Measurements from ENCODE around the gene WWOX.
"Not testable (repeated sequence)": the region's sequence is repeated elsewhere in the genome, so short reads cannot be mapped to it uniquely, and the experiment has no call there.

Gene WWOX

GRCh38 chr16:78689536-78689935, 590.1 kb downstream of the WWOX start:
- Histone ChIP-seq H3K27ac (no peak overlapping the region), H3K4me3 (no peak overlapping the region)
- TF ChIP-seq, protein P1, sequence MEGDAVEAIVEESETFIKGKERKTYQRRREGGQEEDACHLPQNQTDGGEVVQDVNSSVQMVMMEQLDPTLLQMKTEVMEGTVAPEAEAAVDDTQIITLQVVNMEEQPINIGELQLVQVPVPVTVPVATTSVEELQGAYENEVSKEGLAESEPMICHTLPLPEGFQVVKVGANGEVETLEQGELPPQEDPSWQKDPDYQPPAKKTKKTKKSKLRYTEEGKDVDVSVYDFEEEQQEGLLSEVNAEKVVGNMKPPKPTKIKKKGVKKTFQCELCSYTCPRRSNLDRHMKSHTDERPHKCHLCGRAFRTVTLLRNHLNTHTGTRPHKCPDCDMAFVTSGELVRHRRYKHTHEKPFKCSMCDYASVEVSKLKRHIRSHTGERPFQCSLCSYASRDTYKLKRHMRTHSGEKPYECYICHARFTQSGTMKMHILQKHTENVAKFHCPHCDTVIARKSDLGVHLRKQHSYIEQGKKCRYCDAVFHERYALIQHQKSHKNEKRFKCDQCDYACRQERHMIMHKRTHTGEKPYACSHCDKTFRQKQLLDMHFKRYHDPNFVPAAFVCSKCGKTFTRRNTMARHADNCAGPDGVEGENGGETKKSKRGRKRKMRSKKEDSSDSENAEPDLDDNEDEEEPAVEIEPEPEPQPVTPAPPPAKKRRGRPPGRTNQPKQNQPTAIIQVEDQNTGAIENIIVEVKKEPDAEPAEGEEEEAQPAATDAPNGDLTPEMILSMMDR (IDR thresholded peaks at IDR 0.05), result no peak
- DNase-seq (ENCODE audit: low spot score), result no peak

DNA sequence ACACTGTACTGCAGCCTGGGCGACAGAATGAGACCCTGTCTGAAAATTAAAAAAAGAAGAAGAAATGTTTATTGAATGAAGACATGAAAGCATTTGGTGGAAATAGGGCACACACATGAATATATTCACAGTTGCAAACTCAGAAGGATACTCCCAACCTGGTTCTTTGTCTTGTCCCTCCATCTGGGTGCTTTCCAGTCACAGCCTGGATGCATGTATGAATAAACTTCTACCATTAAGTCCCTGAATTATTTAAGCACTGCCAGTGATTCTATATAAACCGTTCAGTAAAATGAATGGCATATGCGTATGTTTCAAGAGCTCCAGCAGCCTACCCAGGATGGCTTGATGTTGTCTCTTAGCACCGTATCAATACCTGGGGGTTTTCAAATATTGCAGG, 591.1 kb downstream of the WWOX start:
- TF ChIP-seq, protein P1 (IDR thresholded peaks at IDR 0.05), result no peak
- no peak for DNase-seq (ENCODE audit: low spot score)
- H3K4me3 ChIP-seq, result no peak overlapping the region
- no peak overlapping the region for H3K27ac ChIP-seq

GRCh38 chr16:78691746-78692145, 592.3 kb downstream of the WWOX start:
- DNase-seq (ENCODE audit: low spot score); H3K27ac ChIP-seq; H3K4me3 ChIP-seq: not testable (repeated sequence)

DNA sequence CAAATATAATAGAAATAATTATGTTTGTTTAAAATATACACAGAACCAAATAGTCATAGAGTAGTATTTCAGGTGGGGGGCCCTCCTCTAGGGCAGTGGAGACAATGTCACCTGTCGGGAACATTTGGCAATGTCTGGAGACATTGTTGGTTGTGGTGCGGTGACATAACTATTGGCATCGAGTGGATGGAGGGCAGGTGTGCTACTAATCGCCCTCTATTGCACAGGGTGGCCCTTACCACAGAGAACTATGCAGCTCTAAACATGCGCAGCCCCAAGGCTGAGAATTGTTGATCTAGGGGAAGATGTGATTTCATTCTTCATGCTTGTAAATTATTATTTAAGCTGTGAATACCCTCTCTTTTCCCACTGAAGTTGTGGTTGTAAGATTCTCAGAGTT, 594.0 kb downstream of the WWOX start:
- no peak overlapping the region for H3K4me3 ChIP-seq

GRCh38 chr16:78694414-78694813, 595.0 kb downstream of the WWOX start:
- Histone ChIP-seq H3K27ac (no peak overlapping the region), H3K4me3 (no peak overlapping the region)
- no peak for DNase-seq (ENCODE audit: low spot score)
- TF ChIP-seq, protein P1 (IDR thresholded peaks at IDR 0.05), result no peak

More for the DNA sequence above, 594.0 kb downstream of the WWOX start:
- TF ChIP-seq, protein P1 (IDR thresholded peaks at IDR 0.05), result no peak
- H3K27ac ChIP-seq, result no peak overlapping the region
- no peak for DNase-seq (ENCODE audit: low spot score)

DNA sequence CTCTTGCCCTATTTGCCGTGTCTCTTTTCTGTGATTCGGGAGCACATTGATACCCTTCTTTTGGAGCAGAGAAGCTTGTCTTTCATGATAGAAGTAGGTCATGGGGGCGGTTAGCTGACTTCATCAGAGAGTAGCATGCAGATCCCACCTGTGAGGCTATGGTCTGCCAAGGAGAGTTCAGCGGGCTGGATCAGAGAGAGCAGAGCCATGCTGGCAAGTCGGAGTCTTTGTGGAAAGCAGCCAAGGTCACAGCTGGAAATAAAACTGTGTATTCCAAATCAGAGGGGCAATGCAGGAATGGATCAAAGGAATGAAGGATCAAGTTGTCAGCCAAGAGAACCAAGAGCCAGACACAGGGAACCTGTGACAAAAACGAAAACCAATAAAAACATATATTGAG, 595.9 kb downstream of the WWOX start:
- Histone ChIP-seq H3K4me3 (no peak overlapping the region), H3K27ac (no peak overlapping the region)
- TF ChIP-seq, protein P1 (IDR thresholded peaks at IDR 0.05), result no peak
- no peak for DNase-seq (ENCODE audit: low spot score)

DNA sequence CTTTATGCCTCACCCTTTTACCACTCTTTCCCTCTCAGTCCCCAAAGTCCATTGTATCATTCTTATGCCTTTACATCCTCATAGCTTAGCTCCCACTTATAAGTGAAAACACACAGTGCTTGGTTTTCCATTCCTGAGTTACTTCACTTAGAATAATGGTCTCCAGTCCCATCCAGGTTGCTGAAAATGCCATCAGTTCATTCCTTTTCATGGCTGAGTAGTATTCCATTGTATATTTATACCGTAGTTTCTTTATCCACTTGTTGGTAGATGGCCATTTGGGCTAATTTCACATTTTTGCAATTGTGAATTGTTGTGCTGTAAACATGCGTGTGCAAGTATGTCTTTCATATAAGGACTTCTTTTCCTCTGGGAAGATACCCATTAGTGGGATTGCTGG, 597.3 kb downstream of the WWOX start:
- no peak for DNase-seq (ENCODE audit: low spot score)
- no peak overlapping the region for H3K27ac ChIP-seq
- TF ChIP-seq, protein P1 (IDR thresholded peaks at IDR 0.05), result no peak
- H3K4me3 ChIP-seq, result no peak overlapping the region

DNA sequence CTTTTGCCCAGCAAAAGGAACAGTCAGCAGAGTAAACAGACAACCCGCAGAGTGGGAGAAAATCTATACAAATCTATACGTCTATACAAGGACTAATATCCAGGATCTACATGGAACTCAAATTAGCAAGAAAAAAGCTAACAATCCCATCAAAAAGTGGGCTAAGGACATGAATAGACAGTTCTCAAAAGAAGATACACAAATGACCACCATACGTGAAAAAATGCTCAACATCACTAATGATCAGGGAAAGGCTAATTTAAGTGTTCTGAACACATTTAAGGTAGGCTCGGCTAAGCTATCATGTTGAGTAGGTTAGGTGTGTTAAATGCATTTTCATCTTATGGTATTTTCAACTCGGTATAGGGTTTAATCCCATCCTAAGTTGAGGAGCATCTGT, 598.0 kb downstream of the WWOX start:
- H3K4me3 ChIP-seq, result no peak overlapping the region
- no peak for DNase-seq (ENCODE audit: low spot score)
- TF ChIP-seq, protein P1 (IDR thresholded peaks at IDR 0.05), result no peak
- H3K27ac ChIP-seq, result no peak overlapping the region

Measured in coronary artery (tissue), 2 donors.